Measurements from ENCODE around the gene GAB4. TPM values are rescaled to one million over a fixed set of nuclear protein-coding genes. Genes with fewer than 3 reads are reported as not detected.

Gene GAB4
- total RNA-seq, 1 experiment from 2014 or later = not detected

- H3K9me3 Mint-ChIP-seq = peaks cover 85 to 96% of the 10 kb centered on the region in 2 experiments
- no peak overlapping the region for H2BK120ac ChIP-seq (ENCODE audit: low read depth, low read length, poor library complexity, severe bottlenecking)
- DNase-seq = no peak
- H2BK20ac ChIP-seq (ENCODE audit: low read depth, low read length, poor library complexity, severe bottlenecking) = no peak overlapping the region
- no peak overlapping the region for H3K14ac ChIP-seq (ENCODE audit: insufficient read depth, low read length)
- no peak overlapping the region for H2AK5ac ChIP-seq (ENCODE audit: insufficient read length, low read length)
- no peak overlapping the region for H2BK5ac ChIP-seq (ENCODE audit: insufficient read length, low read length)
- no peak overlapping the region for H3K27ac Mint-ChIP-seq
- H4K20me1 ChIP-seq (ENCODE audit: control insufficient read depth, insufficient read depth, insufficient read length) = no peaks in the 10 kb centered on the region
- peaks cover 38% of the 10 kb centered on the region for H3K27me3 Mint-ChIP-seq (ENCODE audit: low read depth)
- H3K27ac ChIP-seq (ENCODE audit: insufficient read length, low read depth, low read length) = no peak overlapping the region
- no peak overlapping the region for H3K9ac ChIP-seq (ENCODE audit: extremely low read depth, insufficient read length, low read length)
- no peak overlapping the region for H3T11ph ChIP-seq (ENCODE audit: low read length)
- no peak overlapping the region for H4K5ac ChIP-seq (ENCODE audit: insufficient read length, low read depth, low read length)
- no peak overlapping the region for H3K4me3 Mint-ChIP-seq
- H3K4me2 ChIP-seq (ENCODE audit: insufficient read depth, insufficient read length, low read length) = no peak overlapping the region
- no peaks in the 10 kb centered on the region for H3K27me3 ChIP-seq (ENCODE audit: insufficient read depth, low read length)
- H3K4me1 ChIP-seq (ENCODE audit: insufficient read depth, low read length) = no peaks in the 10 kb centered on the region
- no peak overlapping the region for H3K4ac ChIP-seq (ENCODE audit: low read depth, low read length)
- H2AFZ ChIP-seq (ENCODE audit: low read length) = no peak overlapping the region
- H3K4me1 Mint-ChIP-seq = peaks cover 0 to 3% of the 10 kb centered on the region in 2 experiments; a peak in 1 of 4 replicates
- H3K79me2 ChIP-seq (ENCODE audit: insufficient read depth, low read length) = no peaks in the 10 kb centered on the region
- H2BK12ac ChIP-seq (ENCODE audit: insufficient read length, low read depth, low read length) = no peak overlapping the region
- H3K56ac ChIP-seq (ENCODE audit: insufficient read length, low read depth, low read length) = no peak overlapping the region
- H3K79me1 ChIP-seq (ENCODE audit: insufficient read depth, low read depth, low read length, poor library complexity, severe bottlenecking) = no peaks in the 10 kb centered on the region
- H3K23me2 ChIP-seq (ENCODE audit: insufficient read length, low read depth, low read length, poor library complexity, severe bottlenecking) = no peaks in the 10 kb centered on the region
- no peak overlapping the region for H4K8ac ChIP-seq (replicated peaks; ENCODE audit: insufficient read length, low read depth, low read length)
- no peak for TF ChIP-seq CTCF (conservative IDR thresholded peaks at IDR 0.05)
- H3K36me3 Mint-ChIP-seq (ENCODE audit: insufficient read depth in 1 of 3, low read depth in 3 of 3) = no peaks in the 10 kb centered on the region; a peak in 2 of 7 replicates
- H4K91ac ChIP-seq (ENCODE audit: insufficient read length, low read depth, low read length) = no peak overlapping the region
- H3K9me3 ChIP-seq (ENCODE audit: control insufficient read depth, low read depth, low read length) = no peaks in the 10 kb centered on the region
- H2BK15ac ChIP-seq (ENCODE audit: low read depth, low read length) = no peak overlapping the region
- H3K18ac ChIP-seq (ENCODE audit: insufficient read length, low read depth, low read length) = no peak overlapping the region
- no CpG with 5 or more reads among the region's 4 CpGs for WGBS (ENCODE audit: extremely low coverage, insufficient read length, low lambda C conversion rate)
- no peak overlapping the region for H3K23ac ChIP-seq (ENCODE audit: insufficient read length, low read depth, low read length)
Observed at GRCh38 chr22:16925407-16925966, 82.5 kb downstream of the GAB4 start.

All from H9 (cell line).